Lower leg skin (tissue), 4 donors: ENCODE data around the gene GPR4. TPM values are rescaled to one million over a fixed set of nuclear protein-coding genes. Genes with fewer than 3 reads are reported as not detected.

Experiments used
- DNase-seq, 2 donors: peaks; one replicate each; pipeline ENCODE4 v3.0.0-alpha.2; 2019; ENCODE audit warnings: low spot score in 2 of 2
- H3K4me3 ChIP-seq: fragments of 200-600 bp; sonication (generic); 2 replicates; pipeline ENCODE4 v1.5.1; 2017; ENCODE audit warnings: mild to moderate bottlenecking, low read depth; ENCODE audit not compliant: poor library complexity, severe bottlenecking
- POLR2A ChIP-seq, 2 donors: fragments of 450-650 bp; IDR thresholded peaks; one replicate each; pipeline ENCODE4 v1.6.1; 2016 to 2017; ENCODE audit warnings: antibody characterized with exemption in 2 of 2, mild to moderate bottlenecking in 1 of 2, moderate library complexity in 1 of 2
- WGBS, 2 donors: methylation state at CpG; one replicate each; pipeline ENCODE4 v1.1.5; 2018; 5-methylcytosine and 5-hydroxymethylcytosine counted together
- intact Hi-C: fragments of 100-400 bp; cut with DNase I; formaldehyde crosslinking; loops from one replicate; pipeline ENCODE4 v1.15.0; 2023; ENCODE audit warnings: low total_unique reads
- microRNA counts, 2 donors: library from miRNA; unstranded; fragments of <30 nt; microRNA quantifications; one replicate each; lab custom pipeline; 2016
- microRNA-seq, 2 donors: library from miRNA; unstranded; fragments of <30 nt; microRNA quantifications; one replicate each; pipeline ENCODE4, GENCODE V29; 2016; ENCODE audit warnings: borderline replicate concordance in 2 of 2, borderline number of aligned reads in 1 of 2
- total RNA-seq, 4 donors: library from RNA; depleted of rRNA; stranded (reverse); fragments of >200 nt; gene quantifications; one replicate each; pipeline ENCODE4 v1.1.0, GENCODE V29; 2016
- TF ChIP-seq, protein P1 (sequence below), 3 donors: fragments of 450-650 bp; IDR thresholded peaks; one replicate each; pipeline ENCODE4 v1.5.1; 2016; ENCODE audit warnings: antibody characterized with exemption in 3 of 3, mild to moderate bottlenecking in 3 of 3, moderate library complexity in 2 of 3

GPR4 gene
- total RNA-seq, 4 donors from 2014 or later = 0.34 to 1.0 (median 0.70) TPM

DNA sequence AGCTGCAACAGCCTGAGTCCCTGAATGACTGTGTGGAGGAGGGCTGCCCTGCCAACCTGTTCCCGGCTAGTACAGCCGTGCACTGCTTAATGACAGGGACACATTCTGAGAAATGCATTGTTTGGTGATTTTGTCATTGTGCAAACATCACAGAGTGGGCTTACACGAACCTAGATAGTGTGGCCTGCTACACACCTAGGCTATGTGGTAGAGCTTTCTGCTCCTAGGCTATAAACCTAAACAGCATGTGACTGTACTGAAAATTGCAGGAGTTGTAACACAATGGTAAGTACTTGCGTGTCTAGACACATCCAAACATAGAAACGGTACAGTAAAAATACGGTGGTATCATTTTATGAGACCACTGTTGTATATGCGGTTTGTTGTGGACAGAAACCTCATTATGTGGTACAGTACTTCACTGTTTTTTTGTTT, 59.8 kb downstream of the GPR4 start:
- WGBS, 2 donors = 51 to 55% methylated on average over 7 of the region's 7 CpGs
- intact Hi-C loops = no loop called here
- no peak overlapping the region for H3K4me3 ChIP-seq
- TF ChIP-seq, protein P1, sequence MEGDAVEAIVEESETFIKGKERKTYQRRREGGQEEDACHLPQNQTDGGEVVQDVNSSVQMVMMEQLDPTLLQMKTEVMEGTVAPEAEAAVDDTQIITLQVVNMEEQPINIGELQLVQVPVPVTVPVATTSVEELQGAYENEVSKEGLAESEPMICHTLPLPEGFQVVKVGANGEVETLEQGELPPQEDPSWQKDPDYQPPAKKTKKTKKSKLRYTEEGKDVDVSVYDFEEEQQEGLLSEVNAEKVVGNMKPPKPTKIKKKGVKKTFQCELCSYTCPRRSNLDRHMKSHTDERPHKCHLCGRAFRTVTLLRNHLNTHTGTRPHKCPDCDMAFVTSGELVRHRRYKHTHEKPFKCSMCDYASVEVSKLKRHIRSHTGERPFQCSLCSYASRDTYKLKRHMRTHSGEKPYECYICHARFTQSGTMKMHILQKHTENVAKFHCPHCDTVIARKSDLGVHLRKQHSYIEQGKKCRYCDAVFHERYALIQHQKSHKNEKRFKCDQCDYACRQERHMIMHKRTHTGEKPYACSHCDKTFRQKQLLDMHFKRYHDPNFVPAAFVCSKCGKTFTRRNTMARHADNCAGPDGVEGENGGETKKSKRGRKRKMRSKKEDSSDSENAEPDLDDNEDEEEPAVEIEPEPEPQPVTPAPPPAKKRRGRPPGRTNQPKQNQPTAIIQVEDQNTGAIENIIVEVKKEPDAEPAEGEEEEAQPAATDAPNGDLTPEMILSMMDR (IDR thresholded peaks at IDR 0.05) = no peak
- no peak for TF ChIP-seq POLR2A (IDR thresholded peaks at IDR 0.05)
- no peak for DNase-seq

MicroRNA genes within 50 kb of the gene (microRNA counts, 767-probe panel; counts per million panel counts)
- microRNA hsa-miR-330-3p (lab: Ali Mortazavi, UCI) = 0 to 358 counts per million in 2 donors
- 0 to 358 counts per million in 2 donors for microRNA hsa-miR-330-5p (lab: Ali Mortazavi, UCI)

Small RNAs within 50 kb of the gene (microRNA-seq; reads per million reads assigned to microRNA genes)
- gene MIR330 = 44.7 to 49.6 reads per million in 2 donors

Other genes starting within 250 kb of the GPR4 start
- gene ERCC2, start 231.6 kb downstream of the GPR4 start, total RNA-seq = 10 to 100 TPM in 1 of 4 donors, 1 to 10 TPM in 3; 8.5 to 22.4 (median 9.8) TPM
- 100 to 1,000 TPM; 257 to 851 (median 501) TPM for gene PPP1R13L, start 197.1 kb downstream of the GPR4 start, total RNA-seq
- 1 to 10 TPM; 4.0 to 8.1 (median 5.6) TPM for gene POLR1G, start 195.6 kb downstream of the GPR4 start, total RNA-seq
- gene ERCC1, start 178.3 kb downstream of the GPR4 start, total RNA-seq = 100 to 1,000 TPM in 1 of 4 donors, 10 to 100 TPM in 3; 57.7 to 111 (median 76.5) TPM
- 10 to 100 TPM in 2 of 4 donors, 1 to 10 TPM in 2; 5.9 to 18.2 (median 11.2) TPM for gene FOSB, start 134.2 kb downstream of the GPR4 start, total RNA-seq
- 10 to 100 TPM in 1 of 4 donors, 1 to 10 TPM in 3; 6.4 to 11.6 (median 9.0) TPM for gene RTN2, start 105.2 kb downstream of the GPR4 start, total RNA-seq
- 1 to 10 TPM; 2.9 to 4.7 (median 3.6) TPM for gene PPM1N, start 103.8 kb downstream of the GPR4 start, total RNA-seq
- 10 to 100 TPM; 52.7 to 68.9 (median 56.5) TPM for gene VASP, start 94.7 kb downstream of the GPR4 start, total RNA-seq
- 10 to 100 TPM in 3 of 4 donors, 1 to 10 TPM in 1; 4.4 to 15.7 (median 12.7) TPM for gene OPA3, start 17.4 kb downstream of the GPR4 start, total RNA-seq
- gene EML2, start 37.2 kb upstream of the GPR4 start, total RNA-seq = 100 to 1,000 TPM in 1 of 4 donors, 10 to 100 TPM in 3; 85.6 to 101 (median 89.4) TPM
- gene GIPR, start 66.0 kb upstream of the GPR4 start, total RNA-seq = 1 to 10 TPM; 1.4 to 3.9 (median 2.0) TPM
- gene SNRPD2, start 89.7 kb upstream of the GPR4 start, total RNA-seq = 100 to 1,000 TPM; 144 to 223 (median 161) TPM
- gene QPCTL, start 90.5 kb upstream of the GPR4 start, total RNA-seq = 1 to 10 TPM; 3.4 to 8.7 (median 6.8) TPM
- 10 to 100 TPM; 22.0 to 26.7 (median 25.4) TPM for gene FBXO46, start 128.7 kb upstream of the GPR4 start, total RNA-seq
- gene MEIOSIN, start 131.2 kb upstream of the GPR4 start, total RNA-seq = not detected
- gene SIX5, start 167.0 kb upstream of the GPR4 start, total RNA-seq = 10 to 100 TPM; 12.6 to 17.3 (median 13.8) TPM
- 10 to 100 TPM in 3 of 4 donors, 1 to 10 TPM in 1; 8.8 to 20.2 (median 13.8) TPM for gene DMPK, start 180.3 kb upstream of the GPR4 start, total RNA-seq
- 10 to 100 TPM; 20.0 to 31.0 (median 28.0) TPM for gene DMWD, start 190.6 kb upstream of the GPR4 start, total RNA-seq
- not detected for gene RSPH6A, start 213.1 kb upstream of the GPR4 start, total RNA-seq